HG02943 (cell line): ENCODE results near the gene LTC4S.
A peak's percentile ranks its signal among the peaks of the same experiment; 100 is the strongest.

ENCODE experiments used
- ATAC-seq: cut with Tn5 transposase; IDR thresholded peaks from one replicate; pipeline ENCODE4 v1.9.1; 2021; ENCODE audit warnings: mild to moderate bottlenecking, low read depth, moderate library complexity; ENCODE audit not compliant: unreplicated experiment

LTC4S gene

GRCh38 chr5:179805070-179805528 lies 11.3 kb downstream of the LTC4S start:
- ATAC-seq: no peak

DNA sequence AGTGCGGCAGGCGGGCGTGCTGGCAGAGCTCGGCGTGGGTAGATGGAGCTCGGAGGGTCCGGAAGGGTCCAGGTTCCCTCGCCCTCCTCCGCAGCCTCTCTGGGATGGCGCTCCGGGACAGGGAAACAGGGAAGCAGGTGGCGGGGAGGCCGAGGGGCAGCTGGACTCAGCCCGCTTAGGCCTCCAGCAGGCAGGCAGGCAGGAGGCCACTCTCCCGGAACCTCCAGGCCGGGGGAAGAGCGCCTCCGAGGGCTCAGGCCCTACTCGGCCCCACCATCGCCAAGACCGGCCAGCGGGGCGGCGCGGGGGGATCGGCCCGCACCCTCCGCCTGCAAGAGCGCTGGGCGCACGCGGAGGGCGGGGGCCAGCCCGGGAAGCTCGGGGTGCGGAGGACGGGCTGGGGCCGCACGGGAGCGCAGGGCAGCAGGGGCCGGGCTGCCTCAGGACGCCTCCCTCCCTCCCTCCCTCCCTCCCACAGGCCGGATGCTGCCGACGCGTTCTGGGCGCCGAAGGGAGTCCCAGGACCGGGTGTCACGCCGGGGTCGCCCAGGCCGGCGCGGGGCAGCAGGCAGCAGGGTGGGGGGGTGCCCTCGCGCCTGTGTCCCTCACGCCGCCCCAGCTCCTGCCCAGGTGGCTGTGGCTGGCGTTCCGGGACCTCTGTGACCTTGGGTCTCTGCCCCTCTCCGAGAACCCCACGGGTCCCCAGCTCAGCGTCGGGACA lies 11.9 kb downstream of the LTC4S start:
- peak; percentile 19 for ATAC-seq

GRCh38 chr5:179806250-179807048 lies 12.7 kb downstream of the LTC4S start, which contains the start of gene MGAT4B:
MGAT4B (minus strand) TSS chr5:179806866; CDS start chr5:179806583, 283 bp downstream.
- peak; percentile 58 for ATAC-seq

GRCh38 chr5:179812135-179812825 lies 18.5 kb downstream of the LTC4S start:
- ATAC-seq: no peak

DNA sequence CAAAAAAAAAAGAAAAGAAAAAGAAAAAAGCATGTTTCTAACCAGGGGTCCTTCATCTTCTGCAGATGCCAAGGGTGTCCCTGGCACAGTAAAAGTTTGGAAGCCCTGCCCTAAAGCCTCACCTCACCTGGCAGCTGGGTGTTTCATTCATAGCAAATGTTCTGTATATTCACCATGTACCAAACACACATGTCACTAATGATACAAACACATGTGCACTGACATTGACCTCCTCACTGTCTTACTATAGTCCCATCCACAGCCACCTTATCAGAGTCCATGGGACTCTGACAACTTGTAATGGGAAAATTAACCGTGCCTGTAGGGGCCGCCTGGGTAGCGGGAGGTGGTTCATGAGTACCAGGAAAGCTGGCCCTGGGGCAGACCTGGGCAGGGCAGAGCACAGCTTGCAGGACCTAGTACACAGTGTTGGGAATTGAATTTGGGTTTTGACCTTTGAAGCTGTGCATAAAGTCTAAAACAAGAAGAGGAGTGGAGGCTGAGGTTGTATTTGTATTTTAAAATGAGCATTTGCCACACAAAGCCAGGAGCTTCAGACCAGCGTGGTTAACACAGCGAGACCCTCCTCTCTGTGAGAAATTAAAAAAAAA lies 19.3 kb downstream of the LTC4S start:
- ATAC-seq: no peak

DNA sequence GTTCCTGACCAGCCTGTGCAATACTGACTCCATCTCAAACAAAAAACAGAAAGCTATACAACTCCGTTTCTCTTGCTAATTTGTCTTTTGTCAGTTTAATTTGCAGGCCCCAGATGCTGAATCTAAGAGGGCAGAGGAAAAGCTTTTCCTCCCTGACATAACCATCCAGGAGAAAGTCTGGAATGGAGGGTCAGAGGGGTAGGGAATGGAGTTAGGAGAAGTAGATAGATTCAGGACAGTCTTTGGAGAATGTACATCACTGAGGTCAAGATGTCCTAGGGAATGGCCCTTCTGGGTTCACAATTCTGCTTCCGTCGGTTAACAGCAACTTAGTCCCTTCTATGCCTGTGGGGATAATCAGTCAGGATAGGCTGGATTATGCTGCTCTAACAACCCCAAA lies 20.3 kb downstream of the LTC4S start:
- no peak for ATAC-seq

DNA sequence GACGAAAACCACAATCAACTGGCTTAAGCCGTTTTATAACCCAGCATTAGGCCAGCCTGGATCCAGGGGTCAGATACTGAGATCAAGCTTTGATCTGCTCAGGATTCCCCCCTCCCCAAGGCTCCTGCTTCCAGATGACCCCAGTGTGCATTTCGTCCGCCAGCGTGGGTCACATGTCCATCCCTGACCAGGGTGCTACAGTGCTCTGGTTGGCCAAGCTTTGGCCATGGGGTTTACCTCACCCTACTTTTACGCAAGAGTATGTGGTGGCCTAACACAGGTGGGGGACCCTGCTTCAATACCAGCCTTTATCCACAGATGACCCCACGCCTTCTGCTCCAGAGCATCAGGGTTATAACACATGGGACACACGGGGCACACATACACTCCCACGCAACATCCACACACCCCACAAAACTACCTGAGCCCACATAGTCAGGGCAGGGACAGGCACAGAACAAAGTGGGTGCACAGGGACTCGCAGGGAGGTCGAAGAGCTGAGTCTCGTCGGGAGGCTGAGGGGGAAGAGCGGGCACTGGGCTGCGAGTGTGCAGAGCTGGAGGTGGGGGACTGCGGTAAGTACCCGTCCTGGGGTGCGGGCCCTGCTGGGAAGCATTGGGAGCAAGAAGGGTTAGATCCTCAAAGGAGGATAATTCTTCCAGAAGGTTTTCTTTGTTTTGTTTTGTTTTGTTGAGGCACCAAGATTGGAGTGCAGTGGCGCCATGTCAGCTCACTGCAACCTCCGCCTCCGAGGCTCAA lies 21.9 kb downstream of the LTC4S start:
- no peak for ATAC-seq

GRCh38 chr5:179816401-179816795 lies 22.6 kb downstream of the LTC4S start:
- no peak for ATAC-seq

- no peak for ATAC-seq
Measured at GRCh38 chr5:179816796-179817469, 23.1 kb downstream of the LTC4S start.

GRCh38 chr5:179817470-179817840 lies 23.7 kb downstream of the LTC4S start:
- ATAC-seq: no peak

DNA sequence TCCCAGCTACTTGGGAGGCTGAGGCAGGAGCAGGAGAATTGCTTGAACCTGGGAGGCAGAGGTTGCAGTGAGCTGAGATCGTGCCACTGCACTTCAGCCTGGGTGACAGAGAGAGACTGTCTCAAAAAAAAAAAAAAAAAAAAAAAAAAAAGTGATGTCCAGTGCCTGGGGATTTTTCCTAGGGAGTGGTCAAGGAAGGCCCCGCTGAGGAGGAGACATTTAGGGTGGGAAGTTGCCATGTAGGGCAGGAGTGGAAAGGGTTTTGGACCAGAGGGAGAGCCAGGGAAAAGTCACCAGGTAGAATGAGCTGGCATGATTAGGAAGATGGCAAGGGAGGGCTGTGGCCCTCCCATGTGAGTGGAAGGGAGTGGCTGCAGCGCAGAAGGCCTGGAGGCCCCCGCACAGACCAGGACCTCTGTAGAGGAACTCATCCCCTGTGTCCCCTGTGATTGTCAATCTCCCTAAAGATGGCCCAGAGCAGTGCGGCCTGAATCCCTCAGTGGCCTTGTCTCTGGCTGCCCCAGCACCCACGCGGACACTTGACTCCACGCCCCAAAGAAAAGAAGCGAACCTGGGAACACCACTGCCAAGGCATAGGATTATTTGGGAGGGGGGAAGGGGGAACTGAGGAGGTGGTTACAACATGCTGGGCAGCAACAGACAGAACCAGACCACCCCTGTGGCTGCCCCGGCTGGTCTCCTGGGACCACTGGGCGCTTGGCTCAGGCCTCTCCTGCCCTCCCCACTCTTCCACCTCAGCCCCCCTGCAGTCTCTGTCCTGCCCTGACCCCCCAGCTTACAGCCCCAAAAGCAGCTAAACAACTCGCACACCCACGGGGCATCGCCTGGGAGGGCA lies 24.3 kb downstream of the LTC4S start:
- ATAC-seq: no peak

DNA sequence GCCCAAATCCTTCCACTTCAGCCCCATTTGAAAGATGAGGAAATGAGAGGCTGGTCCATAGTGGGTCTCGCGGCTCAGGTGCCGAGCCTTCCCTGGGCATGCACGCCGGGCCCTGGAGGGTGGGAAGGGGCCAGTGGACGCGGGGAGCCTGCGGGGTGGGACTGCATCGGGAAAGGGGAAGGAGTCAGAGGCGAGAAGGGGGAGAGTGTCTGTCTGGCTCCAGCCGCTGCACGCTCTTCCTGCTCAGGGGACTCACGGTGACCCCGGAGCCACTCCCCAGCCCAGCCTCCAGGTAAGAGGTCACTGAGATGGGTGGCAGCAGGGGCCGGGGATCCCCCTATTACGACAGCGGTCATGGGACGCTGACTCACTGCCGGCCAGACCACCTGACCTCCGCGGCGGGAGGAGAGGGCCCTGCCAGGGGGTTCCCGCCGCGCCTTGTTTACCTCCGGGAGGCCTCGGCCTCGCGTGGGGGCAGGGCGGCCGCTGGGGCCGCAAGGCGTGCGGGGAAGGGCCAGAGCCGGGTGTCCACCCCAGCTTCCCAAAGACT lies 25.0 kb downstream of the LTC4S start:
- ATAC-seq: peak; percentile 60

DNA sequence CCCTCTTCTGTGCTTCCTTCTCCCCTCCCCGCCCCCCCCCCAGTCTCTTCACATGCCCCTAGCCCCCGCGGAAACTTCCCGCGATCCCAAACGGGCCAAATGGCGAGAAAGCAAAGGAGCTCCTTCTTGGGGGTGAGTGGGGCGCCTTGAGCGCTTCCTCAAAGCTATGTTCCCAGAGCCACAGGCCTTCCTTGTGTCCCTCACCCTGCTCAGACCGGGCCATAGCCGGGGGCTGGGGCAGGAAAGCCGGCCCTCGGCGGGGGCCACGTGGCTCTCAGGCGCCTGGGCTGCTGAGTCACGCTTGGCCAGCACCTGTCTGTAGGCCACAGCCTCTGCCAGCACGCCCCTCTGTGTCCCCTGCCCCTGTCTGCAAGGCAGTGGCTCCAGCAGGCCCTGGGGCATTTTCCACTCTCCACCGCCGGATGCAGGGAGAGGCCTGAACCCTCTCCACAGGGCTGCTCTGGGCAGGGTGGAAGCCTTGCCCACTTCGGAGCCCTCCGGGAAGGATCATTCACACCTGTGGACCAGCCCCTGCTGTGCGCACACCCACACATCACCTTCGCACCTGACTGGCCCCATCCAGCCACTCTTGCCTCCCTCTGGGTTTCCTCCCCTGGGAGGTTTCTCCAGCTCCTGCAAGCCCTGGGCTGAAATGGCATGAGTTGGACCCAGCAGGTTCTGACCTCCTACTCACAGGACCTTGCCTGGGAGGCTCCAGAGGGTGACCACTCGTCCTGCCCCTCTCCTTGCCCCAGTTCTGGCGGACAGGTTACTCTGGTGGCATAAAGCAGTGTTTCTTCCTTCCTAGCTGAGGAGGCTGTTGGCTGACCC lies 25.7 kb downstream of the LTC4S start:
- ATAC-seq: no peak

GRCh38 chr5:179820127-179820482 lies 26.3 kb downstream of the LTC4S start:
- no peak for ATAC-seq

- peak; percentile 34 for ATAC-seq
Measured at GRCh38 chr5:179820483-179821297, 26.9 kb downstream of the LTC4S start, which contains the start of gene SQSTM1. SQSTM1 (plus strand) TSS chr5:179820905; CDS start chr5:179820937, 32 bp downstream.

GRCh38 chr5:179821298-179822058 lies 27.7 kb downstream of the LTC4S start:
- ATAC-seq: peak; percentile 45
